ENCODE results near the gene MROH2B.

MROH2B gene

GRCh38 chr5:41012318-41012717 is 58.8 kb downstream of the MROH2B start:
- no peak for DNase-seq

GRCh38 chr5:41010572-41010971 is 60.6 kb downstream of the MROH2B start:
- DNase-seq, result no peak

- DNase-seq, result no peak
These were observed 61.9 kb downstream of the MROH2B start for GRCh38 chr5:41009232-41009631.

- DNase-seq, result no peak
These were observed 66.2 kb downstream of the MROH2B start for GRCh38 chr5:41004931-41005330.

- no peak for DNase-seq
These were observed 67.3 kb downstream of the MROH2B start for GRCh38 chr5:41003670-41004376.

- DNase-seq, result no peak
These were observed 71.2 kb downstream of the MROH2B start for GRCh38 chr5:40999966-41000365.

- DNase-seq, result no peak
These were observed 72.0 kb downstream of the MROH2B start for GRCh38 chr5:40999142-40999541.

- no peak for DNase-seq
These were observed 75.1 kb downstream of the MROH2B start for GRCh38 chr5:40995801-40996586.

GRCh38 chr5:40991981-40992559 is 79.1 kb downstream of the MROH2B start:
- no peak for DNase-seq

- DNase-seq, result no peak
These were observed 79.8 kb downstream of the MROH2B start for GRCh38 chr5:40991168-40991980.

- no peak for DNase-seq
These were observed 82.2 kb downstream of the MROH2B start for GRCh38 chr5:40988746-40989510.

GRCh38 chr5:40987349-40987748 is 83.8 kb downstream of the MROH2B start:
- DNase-seq, result no peak

- DNase-seq, result no peak
These were observed 84.5 kb downstream of the MROH2B start for GRCh38 chr5:40986666-40987065.

GRCh38 chr5:40985501-40985900 is 85.6 kb downstream of the MROH2B start:
- no peak for DNase-seq

GRCh38 chr5:40984884-40985283 is 86.3 kb downstream of the MROH2B start:
- no peak for DNase-seq

GRCh38 chr5:40983781-40984180 is 87.4 kb downstream of the MROH2B start:
- no peak for DNase-seq

GRCh38 chr5:40981420-40981819 is 89.7 kb downstream of the MROH2B start:
- DNase-seq, result no peak

- no peak for DNase-seq
These were observed 94.3 kb downstream of the MROH2B start for GRCh38 chr5:40976836-40977235.

GRCh38 chr5:40976041-40976440 is 95.1 kb downstream of the MROH2B start:
- DNase-seq, result no peak

GRCh38 chr5:40973364-40974004 is 97.7 kb downstream of the MROH2B start:
- no peak for DNase-seq

GRCh38 chr5:40972434-40972833 is 98.7 kb downstream of the MROH2B start:
- no peak for DNase-seq
